Testis (tissue), 3 donors: ENCODE results near the gene CRACDL. TPM values are rescaled to one million over a fixed set of nuclear protein-coding genes. Genes with fewer than 3 reads are reported as not detected.

Source experiments
- DNase-seq: peaks from one replicate; pipeline ENCODE4 v3.0.0-alpha.2; 2019
- H3K27ac ChIP-seq, 2 donors: fragments of 200-600 bp; sonication (generic); one replicate each; pipeline ENCODE4 v1.5.1; 2019
- H3K27me3 ChIP-seq: fragments of 200-600 bp; sonication (generic); one replicate; pipeline ENCODE4 v1.5.1; 2019
- H3K36me3 ChIP-seq: fragments of 200-600 bp; sonication (generic); one replicate; pipeline ENCODE4 v1.5.1; 2017; ENCODE audit warnings: low read depth; ENCODE audit errors: missing control alignments
- H3K4me1 ChIP-seq: fragments of 200-600 bp; sonication (generic); one replicate; pipeline ENCODE4 v1.5.1; 2019
- H3K4me3 ChIP-seq, 2 donors: fragments of 200-600 bp; sonication (generic); one replicate each; pipeline ENCODE4 v1.5.1; 2017 to 2019
- H3K9me3 ChIP-seq: fragments of 200-600 bp; sonication (generic); one replicate; pipeline ENCODE4 v1.5.1; 2017
- CTCF ChIP-seq, 3 experiments: fragments of 450-650 bp in 2 of 3; fragments of 200-600 bp in 1 of 3; sonication (generic) in 1 of 3; IDR thresholded peaks; one replicate each; pipeline ENCODE4 v1.5.1; 2016 to 2019; ENCODE audit warnings: antibody characterized with exemption in 3 of 3, mild to moderate bottlenecking in 2 of 3, moderate library complexity in 1 of 3
- POLR2A ChIP-seq: fragments of 450-650 bp; IDR thresholded peaks from one replicate; pipeline ENCODE4 v1.6.1; 2017; ENCODE audit warnings: antibody characterized with exemption, mild to moderate bottlenecking, moderate library complexity
- WGBS, 2 donors: methylation state at CpG; one replicate each; pipeline ENCODE4 v1.1.5; 2018; 5-methylcytosine and 5-hydroxymethylcytosine counted together
- intact Hi-C: fragments of 100-400 bp; cut with DNase I; formaldehyde crosslinking; loops from one replicate; pipeline ENCODE4 v1.15.1; 2023; ENCODE audit warnings: low total_unique reads
- polyA plus RNA-seq: library from polyadenylated mRNA; stranded (reverse); fragments of 350-450 nt; fragmentation: Illumina TruSeq; extraction: RNeasy Lipid Tissue Mini Kit (QIAGEN cat#74804); gene quantifications from one replicate; pipeline ENCODE4 v1.2.3, GENCODE V29; 2014; ENCODE audit warnings: low read depth, low replicate concordance; ENCODE audit not compliant: insufficient read depth
- total RNA-seq, 2 donors: library from RNA; depleted of rRNA; stranded (reverse); fragments of >200 nt; gene quantifications; one replicate each; pipeline ENCODE4 v1.2.3, GENCODE V29; 2016

The CRACDL gene
- total and polyA plus RNA-seq, 3 donors from 2014 or later, result 8.4 to 30.4 (median 29.1) TPM

DNA sequence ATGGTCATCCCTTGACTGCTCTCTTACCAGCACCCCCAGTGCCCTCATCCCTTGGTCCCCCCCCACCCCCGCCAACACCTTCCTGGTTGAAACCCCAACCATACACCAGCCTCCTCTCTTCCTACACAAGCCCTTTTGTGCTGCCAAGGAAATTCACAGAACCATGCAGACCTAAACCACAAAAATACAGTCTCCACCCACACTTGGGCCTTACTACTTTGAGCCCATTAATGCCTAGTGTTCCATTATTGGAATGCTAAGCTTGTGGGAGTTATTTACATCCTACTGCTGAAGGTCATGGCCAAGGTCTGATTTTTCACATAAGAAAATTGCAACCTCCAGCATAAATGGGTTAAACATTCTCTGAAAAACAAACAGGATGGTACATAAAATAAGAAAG, 4.1 kb upstream of the CRACDL start:
- Histone ChIP-seq H3K4me1 (peaks cover 3% of the 10 kb centered on the region), H3K27ac (no peak overlapping the region), H3K27me3 (no peaks in the 10 kb centered on the region), H3K4me3 (no peak overlapping the region), H3K9me3 (no peaks in the 10 kb centered on the region), H3K36me3 (no peaks in the 10 kb centered on the region)
- no peak for DNase-seq
- WGBS, 2 donors, result 78 to 96% methylated on average over 1 of the region's 1 CpG
- intact Hi-C loops, result no loop called here
- TF ChIP-seq POLR2A (no peak), CTCF (IDR thresholded peaks at IDR 0.05) (no peak)

DNA sequence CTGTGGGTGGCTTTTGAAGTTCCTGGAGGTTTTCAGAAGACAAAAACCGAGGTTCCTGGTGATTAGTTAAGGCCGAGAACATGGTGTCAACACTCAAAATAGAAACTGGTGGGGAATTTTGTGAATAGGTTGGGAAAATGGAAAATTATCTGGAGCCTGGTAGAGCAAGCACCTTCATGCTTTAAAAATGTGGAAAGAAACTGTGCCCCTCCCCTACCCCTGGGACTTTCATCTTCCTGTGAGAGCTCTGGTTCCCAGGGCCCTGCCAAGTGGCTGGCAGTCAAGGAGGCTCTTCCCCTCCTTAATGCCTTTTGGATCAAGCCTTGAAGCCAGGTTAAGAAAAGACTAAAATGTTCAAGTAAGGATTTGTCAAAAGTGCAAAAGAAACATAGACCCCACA, 1.9 kb upstream of the CRACDL start:
- TF ChIP-seq CTCF (IDR thresholded peaks at IDR 0.05) (no peak), POLR2A (no peak)
- no peaks in the 10 kb centered on the region for H3K27me3 ChIP-seq
- H3K4me1 ChIP-seq, result peaks cover 6% of the 10 kb centered on the region
- intact Hi-C loops, result no loop called here
- no peak for DNase-seq
- 54 to 73% methylated on average over 2 of the region's 2 CpGs for WGBS, 2 donors
- H3K9me3 ChIP-seq, result no peaks in the 10 kb centered on the region
- H3K36me3 ChIP-seq, result no peaks in the 10 kb centered on the region
- H3K4me3 ChIP-seq, result no peak overlapping the region
- peak overlapping the region in 1 of 2 donors; percentile 70 for H3K27ac ChIP-seq

- DNase-seq, result peak; percentile 46
Measured at GRCh38 chr2:98936353-98937351, 627 bp upstream of the CRACDL start.

GRCh38 chr2:98935111-98935770, 784 bp downstream of the CRACDL start:
- Histone ChIP-seq H3K4me1 (peaks cover 6% of the 10 kb centered on the region), H3K27me3 (no peaks in the 10 kb centered on the region), H3K4me3 (peak overlapping the region; percentile 53 to 69), H3K9me3 (no peaks in the 10 kb centered on the region), H3K27ac (peak overlapping the region; percentile 70 to 84), H3K36me3 (no peaks in the 10 kb centered on the region)
- WGBS, 2 donors, result 11 to 16% methylated on average over 12 to 19 of the region's 19 CpGs
- no peak for DNase-seq
- intact Hi-C loops, result no loop called here
- TF ChIP-seq CTCF (IDR thresholded peaks at IDR 0.05) (no peak), POLR2A (no peak)

More at GRCh38 chr2:98936353-98937351, 627 bp upstream of the CRACDL start:
- Histone ChIP-seq H3K4me3 (peak overlapping the region; percentile 51 to 53), H3K9me3 (no peaks in the 10 kb centered on the region), H3K36me3 (no peaks in the 10 kb centered on the region), H3K27ac (peak overlapping the region; percentile 70 to 73), H3K27me3 (no peaks in the 10 kb centered on the region), H3K4me1 (peaks cover 6% of the 10 kb centered on the region)
- WGBS, 2 donors, result 5 to 6% methylated on average over 19 to 91 of the region's 100 CpGs
- TF ChIP-seq POLR2A, result no peak
- TF ChIP-seq CTCF (IDR thresholded peaks at IDR 0.05), result peak in 1 of 3 experiments; percentile 18
- intact Hi-C loops, result no loop called here
